ENCODE measurements around the gene RRBP1. TPM values are rescaled to one million over a fixed set of nuclear protein-coding genes. Genes with fewer than 3 reads are reported as not detected.

The RRBP1 gene
- total and polyA plus RNA-seq, 2 of the 4 experiments (the other 2 are of a cell fraction), result 90.2 to 136 TPM

DNA sequence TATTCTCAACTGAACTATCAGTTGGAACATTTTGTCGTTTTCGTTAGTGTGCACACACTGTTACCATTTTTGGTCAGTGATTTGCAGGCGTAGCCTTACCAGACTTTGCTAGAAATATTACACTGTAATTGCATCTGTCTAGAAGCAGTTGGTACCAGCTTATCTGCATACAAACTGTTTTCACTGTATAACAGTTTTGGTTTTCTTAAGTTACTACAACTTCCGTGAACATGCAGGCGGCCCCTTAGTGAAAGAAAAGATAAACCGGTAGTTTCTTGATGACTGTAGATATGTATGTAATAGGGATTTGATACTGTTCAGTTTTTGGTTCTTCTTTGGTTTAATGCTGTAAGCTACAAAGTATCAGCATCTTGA lies 110.9 kb downstream of the RRBP1 start:
- peaks cover 58% of the 10 kb centered on the region for H4K20me1 ChIP-seq (ENCODE audit: insufficient read depth, low read length)
- intact Hi-C loops (cut with micrococcal nuclease), result loop anchor here (5.0 kb wide), 1 partner anchor 36 kb away; no protein-coding TSS in a partner anchor

More for the DNA sequence above, 110.9 kb downstream of the RRBP1 start:
- in situ Hi-C loops (cut with MboI; ENCODE audit: low sequenced_read_pairs), result loop anchor here (5.0 kb wide), 1 partner anchor 34 kb away; no protein-coding TSS in a partner anchor
- TF ChIP-seq CTCF (conservative IDR thresholded peaks at IDR 0.05; ENCODE audit: low read depth, low read length) (no peak), RFX5 (IDR thresholded peaks at IDR 0.05; ENCODE audit: low read depth, low read length) (no peak), NFE2L2 (IDR thresholded peaks at IDR 0.05; ENCODE audit: low read depth, low read length) (no peak), MAZ (IDR thresholded peaks at IDR 0.05; ENCODE audit: borderline replicate concordance, low read depth, low read length) (no peak), RAD21 (IDR thresholded peaks at IDR 0.05; ENCODE audit: low read length) (no peak; the same call in 1 of the 2 replicates), FOS (IDR thresholded peaks at IDR 0.05; ENCODE audit: low read depth, low read length) (no peak), MAFK (IDR thresholded peaks at IDR 0.05; ENCODE audit: low read depth, low read length) (no peak), CHD1 (IDR thresholded peaks at IDR 0.05; ENCODE audit: low read depth, low read length) (no peak), ELK1 (IDR thresholded peaks at IDR 0.05; ENCODE audit: borderline replicate concordance, low read depth, low read length) (no peak), BHLHE40 (IDR thresholded peaks at IDR 0.05; ENCODE audit: low read depth, low read length) (no peak), USF2 (IDR thresholded peaks at IDR 0.05; ENCODE audit: low read depth, low read length) (no peak), MXI1 (IDR thresholded peaks at IDR 0.05; ENCODE audit: borderline replicate concordance, low read depth, low read length) (no peak), POLR2A (IDR thresholded peaks at IDR 0.05; ENCODE audit: low read depth, low read length) (no peak), SMC3 (IDR thresholded peaks at IDR 0.05; ENCODE audit: low read depth, low read length) (no peak), RCOR1 (IDR thresholded peaks at IDR 0.05; ENCODE audit: insufficient replicate concordance, low read length) (no peak), CEBPB (IDR thresholded peaks at IDR 0.05; ENCODE audit: low read depth, low read length) (no peak)
- H2AK5ac ChIP-seq (ENCODE audit: low read depth, low read length), result no peak overlapping the region; the same call in 1 of the 2 replicates
- DNase-seq (no peak), ATAC-seq (ENCODE audit: low read depth) (no peak)
- no peaks in the 10 kb centered on the region for H3K9me3 ChIP-seq (ENCODE audit: control insufficient read depth, insufficient read depth, low read length)
- no peak overlapping the region; the same call in 1 of the 2 replicates for H2BK120ac ChIP-seq (ENCODE audit: low read depth, low read length)
- no peak overlapping the region for H4K91ac ChIP-seq (ENCODE audit: insufficient read depth, low read depth, low read length)
- no peak overlapping the region for H4K8ac ChIP-seq (ENCODE audit: low read depth in 2 of 2, low read length in 2 of 2)
- peaks cover 9% of the 10 kb centered on the region for H3K4me1 ChIP-seq (ENCODE audit: control insufficient read depth, insufficient read depth, low read length)
- no peak overlapping the region for H3K4ac ChIP-seq (ENCODE audit: low read depth, low read length)
- peak overlapping the region; percentile 86 for H2BK5ac ChIP-seq (ENCODE audit: low read depth, low read length, poor library complexity, severe bottlenecking)
- peak overlapping the region; percentile 99 for H3K23ac ChIP-seq (ENCODE audit: low read depth, low read length)
- peaks cover 8 to 35% of the 10 kb centered on the region in 2 experiments for H3K79me1 ChIP-seq (ENCODE audit: low read depth in 1 of 2, low read length in 2 of 2)
- H3K36me3 ChIP-seq (ENCODE audit: control insufficient read depth, insufficient read depth, low read length), result peaks cover 4% of the 10 kb centered on the region
- H3K18ac ChIP-seq (ENCODE audit: low read depth, low read length), result no peak overlapping the region
- peak overlapping the region; percentile 89; the same call in 1 of the 2 replicates for H3K27ac ChIP-seq (ENCODE audit: insufficient read depth, low read length)
- H3K4me3 ChIP-seq (ENCODE audit: insufficient read depth, low read depth, low read length), result peak overlapping the region; percentile 85
- H3K9me1 ChIP-seq (ENCODE audit: insufficient read depth, low read length), result peaks cover 4% of the 10 kb centered on the region
- H2BK20ac ChIP-seq (ENCODE audit: low read depth, low read length), result no peak overlapping the region
- WGBS, 2 experiments (ENCODE audit: extremely low coverage in 2 of 2, insufficient read length in 1 of 2), result no CpG with 5 or more reads among the region's 6 CpGs
- ChIA-PET CTCF (interaction anchor here (1.1 to 2.2 kb wide), 6 partner anchors 9 to 37 kb away, joined by 4 to 7 read pairs (median 6); no protein-coding TSS in a partner anchor), POLR2A (ENCODE audit: unreplicated experiment) (interaction anchor here (0.6 to 1.8 kb wide), 3 partner anchors 14 to 369 kb away, joined by 3 to 5 read pairs (median 5); no protein-coding TSS in a partner anchor)
- dilution Hi-C loops (cut with HindIII; ENCODE audit: low sequenced_read_pairs, unreplicated experiment), result no loop called here
- H3K4me2 ChIP-seq (ENCODE audit: low read depth, low read length), result peak overlapping the region; percentile 73
- H4K5ac ChIP-seq (ENCODE audit: low read depth, low read length), result no peak overlapping the region
- H3K27me3 ChIP-seq (ENCODE audit: control insufficient read depth, insufficient read depth, low read length), result no peaks in the 10 kb centered on the region
- H2AFZ ChIP-seq (replicated peaks; ENCODE audit: low read length, poor library complexity), result no peak overlapping the region
- peak overlapping the region; percentile 86 for H3K56ac ChIP-seq (ENCODE audit: extremely low read depth, insufficient read depth, low read length)
- H2BK15ac ChIP-seq (ENCODE audit: low read depth, low read length), result no peak overlapping the region
- no peak overlapping the region for H2AK9ac ChIP-seq (replicated peaks; ENCODE audit: low read depth, low read length, poor library complexity)
- peak overlapping the region; percentile 76 for H3K9ac ChIP-seq (ENCODE audit: low read depth, low read length)
- peak overlapping the region; percentile 67 for H3K14ac ChIP-seq (replicated peaks; ENCODE audit: low read depth, low read length)
- BruUV-seq (replicated peaks), result no TSS peak
